Heart right ventricle (tissue), 16 donors: ENCODE measurements around the gene CACTIN. TPM values are rescaled to one million over a fixed set of nuclear protein-coding genes. Genes with fewer than 3 reads are reported as not detected.
"Not testable (repeated sequence)": the region's sequence is repeated elsewhere in the genome, so short reads cannot be mapped to it uniquely, and the experiment has no call there.

Source experiments
- ATAC-seq, 8 donors: fragments of 200-7000 bp; cut with Tn5 transposase; one replicate each; pipeline ENCODE4 v1.9.1; 2020; ENCODE audit warnings: mild to moderate bottlenecking in 8 of 8, moderate library complexity in 8 of 8, moderate number of reproducible peaks in 1 of 8
- DNase-seq, 2 donors: peaks; one replicate each; pipeline ENCODE4 v3.0.0-alpha.2; 2020
- H3K27ac ChIP-seq, 10 donors: fragments of 200-600 bp; sonication (generic) in 2 of 10; one replicate each; pipeline versions ENCODE4 v1.5.0 to v1.8.0; 2020 to 2022; ENCODE audit warnings: mild to moderate bottlenecking in 3 of 10
- H3K27me3 ChIP-seq, 7 donors: fragments of 200-600 bp; one replicate each; pipeline ENCODE4 v1.8.0; 2021 to 2022; ENCODE audit warnings: mild to moderate bottlenecking in 2 of 7
- H3K36me3 ChIP-seq, 9 donors: fragments of 200-600 bp; sonication (generic) in 1 of 9; one replicate each; pipeline versions ENCODE4 v1.5.0 to v1.8.0; 2020 to 2022; ENCODE audit warnings: mild to moderate bottlenecking in 2 of 9
- H3K4me1 ChIP-seq, 9 donors: fragments of 200-600 bp; sonication (generic) in 1 of 9; one replicate each; pipeline versions ENCODE4 v1.5.0 to v1.8.0; 2020 to 2022; ENCODE audit warnings: mild to moderate bottlenecking in 4 of 9
- H3K4me3 ChIP-seq, 10 donors: fragments of 200-600 bp; sonication (generic) in 2 of 10; one replicate each; pipeline versions ENCODE4 v1.5.0 to v1.8.0; 2020 to 2022; ENCODE audit warnings: mild to moderate bottlenecking in 7 of 10, moderate library complexity in 2 of 10
- H3K9me3 ChIP-seq, 11 donors: fragments of 200-600 bp in 10 of 11; sonication (generic) in 2 of 11; one replicate each; pipeline versions ENCODE4 v1.5.0 to v1.8.0; 2013 to 2022; ENCODE audit warnings: mild to moderate bottlenecking in 2 of 11, control low read depth in 1 of 11, moderate library complexity in 1 of 11
- CTCF ChIP-seq, 9 donors: fragments of 200-600 bp; sonication (generic) in 2 of 9; IDR thresholded peaks; one replicate each; pipeline versions ENCODE4 v1.5.0 to v1.8.0; 2021 to 2022; ENCODE audit warnings: antibody characterized with exemption in 9 of 9, mild to moderate bottlenecking in 5 of 9, moderate library complexity in 1 of 9
- WGBS, 2 donors: extraction: QIAGEN DNeasy Blood & Tissue Kit; methylation state at CpG; one replicate each; pipeline ENCODE4 v1.1.7; 2013; ENCODE audit warnings: inconsistent platforms in 1 of 2; 5-methylcytosine and 5-hydroxymethylcytosine counted together
- intact Hi-C, 10 donors: fragments of 100-400 bp; cut with DNase I; formaldehyde crosslinking; loops; one replicate each; pipeline versions ENCODE4 v1.11.1 to v1.14.2; 2022
- polyA plus RNA-seq, 2 donors: library from polyadenylated mRNA; stranded (reverse); fragments of 200-250 nt; gene quantifications; one replicate each; pipeline ENCODE4 v1.2.3, GENCODE V29; 2013
- total RNA-seq, 10 donors: library from RNA; stranded (reverse); fragmentation: NEBNext Ultra II Directional in 3 of 10; extraction: Animal tissue kit (Norgen Biotek cat#: 25700) in 3 of 10; gene quantifications; one replicate each; pipeline versions ENCODE4 v1.2.1 to v1.2.4, GENCODE V29; 2021 to 2023
- donor health status: Arrhythmogenic right ventricular cardiomyopathy.
- donor health status: ischemic (EF 13 %, LVEDD 7.1; RV severe dilation, severe dysfunction).
- donor health status: healthy with polysubstance abuse.
- donor health status: DM: no; HTN: yes; CAD: no.
- donor health status: DM: no; HTN: no; CAD: no.
- donor health status: ischemic (EF 25% LVEDD 6.9; RV normal size, moderate dysfunction).
- donor health status: ischemic (EF 25% LVEDD 5.7; RV mildly dilated, moderate dysfunction).
- donor health status: healthy.
- donor health status: DM: yes; HTN: yes; CAD: no.
- donor health status: Ischemic cardiomyopathy.
- donor health status: ischemic (EF 35%, LVEDD 5.7; RV mildly dilated, moderate dysfunction).
- donor health status: nonischemic (EF 11% LVEDD 7.7; RV severe dilation, severe dysfunction).
- donor health status: DM: yes; HTN: yes; CAD: no.
- donor health status: PGD.
- donor health status: ischemic (EF 29% LVEDD 5.4; RV normal size, mild dysfunction).
- donor health status: nonischemic (EF 23%, LVEDD 6.1; RV moderate dilation, normal function).

Gene CACTIN
- total and polyA plus RNA-seq, 12 donors, result 9.7 to 17.6 (median 12.7) TPM

DNA sequence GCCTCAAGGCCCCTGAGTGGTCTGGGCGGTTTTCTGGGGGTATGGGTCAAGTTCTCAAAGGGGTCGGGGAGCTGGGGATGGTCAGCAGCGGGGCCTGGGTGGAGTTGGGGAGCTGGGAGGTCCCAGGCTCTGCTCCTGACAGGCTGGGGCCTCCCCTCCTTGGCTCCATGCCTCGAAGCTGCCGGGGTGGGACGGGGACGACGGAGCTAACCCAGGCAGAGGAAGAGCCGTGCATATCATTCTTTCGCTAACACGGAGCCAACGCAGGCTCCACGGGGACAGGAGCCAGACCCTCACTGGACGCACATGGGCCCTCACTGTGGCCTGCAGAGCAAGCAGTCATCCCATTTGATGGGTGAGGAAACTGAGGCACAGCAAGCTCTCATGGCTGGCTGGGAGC is 25.8 kb upstream of the CACTIN start:
- no peaks in the 10 kb centered on the region for H3K27me3 ChIP-seq
- peaks cover 0 to 91% (median 66%) of the 10 kb centered on the region in 9 donors for H3K36me3 ChIP-seq
- intact Hi-C loops, result no loop called here
- WGBS, 2 donors, result 93 to 96% methylated on average over 14 of the region's 14 CpGs
- DNase-seq (no peak), ATAC-seq (no peak)
- no peak overlapping the region for H3K4me3 ChIP-seq
- H3K27ac ChIP-seq, result no peak overlapping the region
- no peaks in the 10 kb centered on the region for H3K4me1 ChIP-seq
- no peak for TF ChIP-seq CTCF (IDR thresholded peaks at IDR 0.05)
- H3K9me3 ChIP-seq, result peaks cover 0 to 4% (median 0%) of the 10 kb centered on the region in 11 donors

GRCh38 chr19:3651684-3652083 is 25.1 kb upstream of the CACTIN start:
- Histone ChIP-seq H3K27ac (no peak overlapping the region), H3K4me3 (no peak overlapping the region), H3K36me3 (peaks cover 0 to 86% (median 59%) of the 10 kb centered on the region in 9 donors), H3K9me3 (peaks cover 0 to under 1% (median 0%) of the 10 kb centered on the region in 11 donors), H3K27me3 (no peaks in the 10 kb centered on the region), H3K4me1 (no peaks in the 10 kb centered on the region)
- TF ChIP-seq CTCF (IDR thresholded peaks at IDR 0.05), result no peak
- peak in 1 of 8 donors; percentile 13 for ATAC-seq
- 98% methylated on average over 33 of the region's 33 CpGs for WGBS, 2 donors
- no peak for DNase-seq
- intact Hi-C loops, result no loop called here

DNA sequence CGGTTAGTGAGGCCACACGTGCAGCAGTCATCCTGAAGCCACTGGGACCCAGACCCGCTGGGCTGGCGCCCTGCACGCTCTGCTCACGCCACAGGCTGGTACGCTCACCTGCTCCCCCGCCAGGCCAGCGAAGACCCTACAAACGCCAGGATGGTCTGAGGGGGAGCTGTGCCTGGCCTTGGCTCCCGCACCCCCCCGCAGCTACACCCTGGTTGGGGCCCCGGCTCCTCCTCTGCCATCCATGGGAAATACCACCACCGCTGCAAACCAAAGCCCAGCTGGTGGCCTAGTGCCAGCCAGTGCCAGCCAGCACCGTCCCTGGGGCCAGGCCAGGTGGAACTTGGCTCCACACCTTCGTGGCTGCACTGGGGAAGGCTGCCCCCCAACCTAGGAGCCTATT is 23.3 kb upstream of the CACTIN start:
- Histone ChIP-seq H3K27ac (no peak overlapping the region), H3K4me1 (peaks cover 0 to 8% (median 2%) of the 10 kb centered on the region in 9 donors), H3K9me3 (no peaks in the 10 kb centered on the region), H3K4me3 (no peak overlapping the region), H3K27me3 (no peaks in the 10 kb centered on the region), H3K36me3 (peaks cover 0 to 87% (median 54%) of the 10 kb centered on the region in 9 donors)
- 87 to 92% methylated on average over 16 of the region's 16 CpGs for WGBS, 2 donors
- ATAC-seq, result no peak
- intact Hi-C loops, result no loop called here
- no peak for DNase-seq
- no peak for TF ChIP-seq CTCF (IDR thresholded peaks at IDR 0.05)

- no peak overlapping the region for H3K4me3 ChIP-seq
- ATAC-seq (no peak), DNase-seq (no peak)
- 96% methylated on average over 33 of the region's 33 CpGs for WGBS, 2 donors
- no peaks in the 10 kb centered on the region for H3K9me3 ChIP-seq
- H3K27ac ChIP-seq, result no peak overlapping the region
- intact Hi-C loops, result no loop called here
- no peak for TF ChIP-seq CTCF (IDR thresholded peaks at IDR 0.05)
- H3K36me3 ChIP-seq, result peaks cover 0 to 88% (median 48%) of the 10 kb centered on the region in 9 donors
- no peaks in the 10 kb centered on the region for H3K27me3 ChIP-seq
- peaks cover 0 to 12% (median 2%) of the 10 kb centered on the region in 9 donors for H3K4me1 ChIP-seq
Measured at GRCh38 chr19:3648037-3648905, 21.7 kb upstream of the CACTIN start.

GRCh38 chr19:3647102-3647501 is 20.5 kb upstream of the CACTIN start:
- H3K27ac ChIP-seq, ATAC-seq, H3K4me3 ChIP-seq, DNase-seq, H3K9me3 ChIP-seq, H3K27me3 ChIP-seq, intact Hi-C loops: not testable (repeated sequence)
- 91 to 96% methylated on average over 5 of the region's 5 CpGs for WGBS, 2 donors
- Histone ChIP-seq H3K4me1 (peaks cover 0 to 12% (median 2%) of the 10 kb centered on the region in 9 donors), H3K36me3 (peaks cover 0 to 88% (median 36%) of the 10 kb centered on the region in 9 donors)
